GM23248 (cell line): ENCODE measurements around the gene RAG2.

Experiments
- EZH2 ChIP-seq: fragments of 200-600 bp; sonication (generic); IDR thresholded peaks from 2 replicates; pipeline ENCODE4 v1.6.1; 2018; ENCODE audit warnings: antibody characterized with exemption, mild to moderate bottlenecking; ENCODE audit not compliant: insufficient read depth, poor library complexity, severe bottlenecking
- EZH2phosphoT487 ChIP-seq: fragments of 200-600 bp; sonication (generic); IDR thresholded peaks from 2 replicates; pipeline ENCODE4 v1.6.1; 2018; ENCODE audit warnings: antibody characterized with exemption, moderate library complexity, mild to moderate bottlenecking, low read depth; ENCODE audit not compliant: insufficient read depth

DNA sequence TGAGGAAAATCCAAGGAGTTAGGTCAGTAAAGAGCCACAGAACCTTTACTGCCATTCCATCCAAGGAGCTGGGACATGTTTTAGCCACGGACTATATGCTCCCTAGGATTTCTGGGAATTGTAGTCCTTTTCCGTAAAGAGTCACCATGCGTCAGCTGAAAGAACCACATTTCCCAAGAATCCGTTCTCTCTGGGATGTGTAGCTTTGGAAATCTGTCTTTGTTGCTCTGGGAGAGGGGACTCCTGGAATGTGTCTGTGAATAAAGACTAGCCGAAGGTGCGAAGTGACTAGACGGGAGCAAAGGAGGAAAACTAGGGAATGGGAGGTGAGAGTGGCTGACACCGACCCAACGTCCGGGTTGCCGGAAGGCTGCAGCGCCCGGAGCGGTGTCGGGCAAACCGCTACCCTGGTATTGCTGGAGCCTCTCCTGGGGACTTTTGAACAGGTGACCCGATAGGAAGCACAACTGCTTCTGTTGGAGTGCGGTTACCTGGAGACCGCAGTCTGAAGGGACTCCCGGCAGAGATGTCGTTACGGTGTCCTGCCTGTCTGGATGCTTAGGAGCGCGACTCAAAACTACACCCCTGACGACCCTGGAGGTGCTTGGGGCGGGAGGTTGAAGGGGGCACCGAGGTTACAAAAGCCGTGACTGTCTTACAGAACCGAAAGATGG lies 3.6 kb downstream of the RAG2 start, which contains the start of gene IFTAP:
- TF ChIP-seq EZH2 (no peak), EZH2phosphoT487 (no peak)
